ENCODE measurements around the gene MAP3K8.
"Not testable (repeated sequence)": the region's sequence is repeated elsewhere in the genome, so short reads cannot be mapped to it uniquely, and the experiment has no call there.

The MAP3K8 gene

DNA sequence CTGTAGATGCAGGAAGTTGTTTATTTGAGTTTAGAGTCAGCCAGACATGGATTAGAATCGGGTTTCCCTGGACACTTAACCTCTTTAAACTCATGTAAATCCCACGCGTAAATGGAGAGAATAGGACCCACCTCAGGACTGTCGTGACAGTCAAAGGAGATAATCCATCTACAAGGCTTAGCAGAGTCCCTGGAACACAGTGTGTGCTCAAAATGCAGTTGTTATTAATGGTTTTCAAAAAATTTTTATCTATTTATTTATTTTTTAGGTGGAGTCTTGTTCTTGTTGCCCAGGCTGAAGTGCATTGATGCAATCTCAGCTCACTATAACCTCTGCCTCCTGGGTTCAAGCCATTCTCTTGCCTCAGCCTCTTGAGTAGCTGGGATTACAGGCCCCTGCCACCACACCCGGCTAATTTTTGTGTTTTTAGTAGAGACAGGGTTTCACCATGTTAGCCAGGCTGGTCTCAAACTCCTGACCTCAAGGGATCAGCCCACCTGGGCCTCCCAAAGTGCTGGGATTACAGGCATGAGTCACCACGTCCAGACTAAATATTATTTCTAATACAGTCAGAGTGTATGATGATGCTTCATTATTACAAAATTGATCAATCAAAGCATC, 10.2 kb upstream of the MAP3K8 start:
- not testable (repeated sequence) for DNase-seq

DNA sequence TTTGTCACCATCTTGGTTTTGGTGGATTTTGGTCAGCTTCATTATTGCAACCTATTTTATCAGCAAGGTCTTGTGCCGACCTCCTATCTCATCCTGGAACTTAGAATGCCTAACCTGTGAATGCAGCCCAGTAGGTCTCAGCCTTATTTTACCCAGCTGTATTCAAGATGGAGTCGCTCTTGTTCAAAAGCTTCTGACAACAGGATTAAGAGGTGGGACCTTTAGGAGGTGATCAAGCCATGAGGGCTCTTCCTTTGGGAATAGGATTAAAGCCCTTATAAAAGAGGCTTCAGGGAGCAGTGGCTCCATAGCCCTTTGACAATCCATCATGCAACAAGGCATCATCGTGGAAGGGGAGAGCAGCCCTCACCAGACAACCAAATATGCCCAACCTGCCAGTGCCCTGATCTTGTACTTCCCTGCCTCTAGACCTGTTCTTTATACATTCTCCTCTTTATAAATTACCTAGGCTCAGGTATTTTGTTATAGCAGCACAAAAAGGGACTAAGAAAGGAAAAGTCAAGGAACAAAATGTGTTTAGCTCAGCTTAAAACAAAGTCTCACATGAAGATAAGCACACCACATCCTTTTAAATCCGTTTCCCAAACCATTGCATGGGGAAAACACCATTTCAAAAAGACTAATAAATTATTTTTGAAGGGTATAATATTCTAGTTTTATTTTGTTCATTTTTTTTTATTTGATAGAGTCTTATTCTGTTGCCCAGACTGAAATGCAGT, 8.5 kb upstream of the MAP3K8 start:
- DNase-seq, result no peak

DNA sequence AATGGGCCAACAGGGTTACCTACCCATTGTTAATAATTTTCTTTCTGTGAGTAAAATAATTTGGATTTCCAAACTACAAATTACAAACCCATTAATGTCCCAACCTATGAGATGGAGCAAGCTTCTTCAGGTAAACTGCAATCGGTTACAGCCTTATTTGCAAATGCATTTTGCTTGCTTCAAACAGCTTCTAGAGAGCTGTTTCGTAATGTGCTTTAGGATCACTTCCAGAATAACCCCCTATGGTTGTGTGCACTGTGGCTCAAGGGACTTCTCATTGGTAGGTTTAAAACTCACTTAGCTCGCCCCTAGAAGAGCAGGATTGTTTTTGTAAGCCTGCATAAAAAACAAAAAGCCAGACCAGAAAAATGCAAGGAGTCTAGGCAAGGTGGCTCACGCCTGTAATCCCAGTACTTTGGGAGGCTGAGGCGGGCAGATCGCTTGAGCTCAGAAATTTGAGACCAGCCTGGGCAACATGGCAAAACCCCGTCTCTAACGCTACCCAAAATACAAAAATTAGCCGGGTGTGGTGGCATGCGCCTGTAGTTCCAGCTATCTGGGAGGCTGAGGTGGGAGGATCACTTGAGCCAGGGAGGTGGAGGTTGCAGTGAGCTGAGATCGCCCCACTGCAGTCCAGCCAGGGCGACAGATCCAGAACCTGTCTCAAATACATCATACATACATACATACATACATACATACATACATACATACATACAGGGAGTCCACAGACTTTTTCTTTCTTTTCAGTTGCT, 3.3 kb upstream of the MAP3K8 start:
- no peak for DNase-seq

DNA sequence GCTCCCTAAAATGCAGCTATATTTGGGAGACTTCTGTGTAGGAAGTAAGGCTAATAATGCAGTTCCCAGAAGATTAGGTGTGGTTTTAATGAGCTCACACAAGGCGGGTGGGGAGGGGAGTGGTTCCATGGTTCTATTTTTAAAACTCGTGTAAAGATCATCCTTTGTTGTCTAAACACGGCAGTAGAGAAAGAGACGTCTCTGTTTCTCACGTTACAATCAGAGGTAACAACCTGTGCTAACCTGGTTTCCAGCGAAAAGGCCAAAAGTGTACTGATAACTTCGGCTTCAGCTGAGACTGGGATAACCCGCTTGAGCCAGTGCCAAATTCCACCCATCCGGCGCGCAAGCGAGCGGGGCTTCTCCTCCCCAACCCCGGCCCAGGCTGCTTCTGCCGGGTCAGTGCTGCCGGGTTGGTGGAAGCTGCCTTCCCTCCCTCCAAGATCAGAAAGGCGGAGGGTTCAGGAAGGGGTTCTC, 2.5 kb upstream of the MAP3K8 start:
- DNase-seq, result no peak

DNA sequence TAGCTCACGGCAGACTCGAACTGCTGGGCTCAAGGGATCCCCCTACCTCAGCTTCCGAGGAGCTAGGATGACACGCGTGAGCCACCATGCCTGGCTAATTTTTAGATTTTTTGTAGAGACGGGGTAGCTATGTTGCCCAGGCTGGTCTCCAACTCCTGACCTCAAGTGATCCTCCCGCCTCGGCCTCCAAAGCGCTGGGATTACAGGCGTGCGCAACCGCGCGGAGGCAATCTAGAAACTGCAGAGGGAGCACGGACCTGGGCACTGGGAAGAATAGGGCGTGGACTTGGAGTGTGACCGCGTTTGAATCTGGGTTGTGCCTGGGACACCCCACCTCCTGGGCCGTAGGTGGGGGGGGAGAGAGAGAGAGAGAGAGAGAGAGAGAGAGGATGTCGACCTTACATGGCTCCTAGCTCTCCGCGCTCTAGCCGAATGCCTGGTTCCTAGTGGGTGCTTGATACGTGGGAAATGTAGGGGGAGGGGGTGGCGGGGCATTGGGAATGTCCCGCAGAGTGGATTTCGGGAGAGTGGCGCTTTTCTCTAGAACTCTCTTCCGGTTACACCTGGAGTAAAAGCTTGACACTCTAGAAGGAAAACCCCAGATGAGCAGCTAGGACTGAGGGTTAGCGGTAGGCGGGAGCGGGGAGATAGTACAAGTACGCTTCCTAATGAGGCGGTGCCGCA, 1.2 kb upstream of the MAP3K8 start:
- DNase-seq, result no peak

DNA sequence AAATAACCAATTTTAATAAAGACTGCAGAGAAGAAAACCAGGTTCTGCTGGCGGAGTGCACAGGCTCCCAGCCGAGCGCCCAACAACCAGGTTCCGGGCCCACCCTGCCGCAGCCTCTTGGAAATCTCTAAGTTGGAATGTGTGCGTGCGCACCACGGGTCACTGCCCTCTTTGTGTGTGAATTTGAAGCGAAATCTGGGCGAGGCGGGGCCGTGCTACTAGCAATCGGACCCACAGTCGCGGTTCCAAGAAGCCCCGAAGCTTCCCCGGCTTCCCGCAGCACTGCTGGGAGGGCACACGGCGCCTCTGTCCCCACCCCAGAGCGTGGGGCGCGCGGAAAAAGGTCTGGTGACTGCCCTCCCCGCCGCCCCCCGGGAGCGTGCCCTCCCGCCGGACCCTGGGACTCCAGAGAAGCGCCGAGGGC, 666 bp upstream of the MAP3K8 start:
- DNase-seq, result no peak

DNA sequence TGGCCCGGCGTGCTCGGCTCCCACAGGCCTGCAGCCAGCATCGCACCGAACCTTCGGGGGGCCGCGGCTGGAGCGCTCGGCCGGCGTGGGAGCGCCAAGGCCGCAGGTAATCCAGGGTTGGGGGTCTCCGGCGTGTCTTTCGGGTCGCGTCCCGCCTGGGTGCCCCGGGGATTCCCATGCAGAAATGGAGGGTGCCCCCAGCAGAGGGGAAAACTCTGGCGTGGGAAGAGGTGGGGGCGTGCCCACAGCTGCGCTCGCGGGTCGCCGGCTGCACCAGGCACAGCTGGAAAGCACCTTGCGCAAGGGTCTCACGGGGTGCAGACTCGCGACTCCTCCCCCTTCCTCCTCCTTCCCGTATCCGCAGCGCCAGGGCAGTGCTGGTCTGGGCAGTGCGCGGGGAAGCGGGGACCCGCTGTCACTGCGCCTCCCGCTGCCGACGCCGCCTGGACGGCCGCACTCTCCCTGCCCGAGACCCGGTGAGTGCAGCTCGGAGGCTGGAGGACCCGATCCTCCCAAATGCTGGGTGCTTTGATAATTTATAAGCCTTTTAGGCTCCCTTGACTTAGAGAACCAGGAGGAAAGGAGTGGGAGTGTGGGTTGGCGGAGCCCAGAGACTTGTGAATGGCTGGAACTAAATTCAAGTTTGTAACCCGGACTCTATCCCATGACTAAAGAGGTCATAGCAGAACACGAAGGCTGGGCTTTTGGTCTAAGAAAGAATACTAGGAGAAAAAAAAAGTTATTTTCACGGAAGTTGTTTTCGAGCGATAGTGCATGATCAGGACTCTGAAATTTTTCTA, 489 bp downstream of the MAP3K8 start:
- peak; percentile 68 for DNase-seq

DNA sequence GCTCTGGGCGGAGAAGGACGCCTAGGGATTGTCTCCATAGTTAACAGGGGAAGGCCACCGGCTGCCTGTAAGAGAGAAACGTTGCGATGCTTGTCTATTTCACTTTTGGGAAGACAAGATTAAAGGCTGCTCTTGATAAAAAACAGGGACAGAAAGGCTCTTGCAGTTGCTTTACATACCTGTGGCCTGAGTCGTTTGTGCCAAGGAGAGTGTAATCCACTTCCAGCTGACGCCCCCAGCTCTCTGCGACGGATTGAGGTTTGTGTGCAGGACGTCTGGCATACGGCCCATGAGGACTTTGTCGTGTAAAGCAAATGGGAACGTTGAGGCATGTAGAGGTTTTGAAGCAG, 1.1 kb downstream of the MAP3K8 start:
- DNase-seq, result no peak

DNA sequence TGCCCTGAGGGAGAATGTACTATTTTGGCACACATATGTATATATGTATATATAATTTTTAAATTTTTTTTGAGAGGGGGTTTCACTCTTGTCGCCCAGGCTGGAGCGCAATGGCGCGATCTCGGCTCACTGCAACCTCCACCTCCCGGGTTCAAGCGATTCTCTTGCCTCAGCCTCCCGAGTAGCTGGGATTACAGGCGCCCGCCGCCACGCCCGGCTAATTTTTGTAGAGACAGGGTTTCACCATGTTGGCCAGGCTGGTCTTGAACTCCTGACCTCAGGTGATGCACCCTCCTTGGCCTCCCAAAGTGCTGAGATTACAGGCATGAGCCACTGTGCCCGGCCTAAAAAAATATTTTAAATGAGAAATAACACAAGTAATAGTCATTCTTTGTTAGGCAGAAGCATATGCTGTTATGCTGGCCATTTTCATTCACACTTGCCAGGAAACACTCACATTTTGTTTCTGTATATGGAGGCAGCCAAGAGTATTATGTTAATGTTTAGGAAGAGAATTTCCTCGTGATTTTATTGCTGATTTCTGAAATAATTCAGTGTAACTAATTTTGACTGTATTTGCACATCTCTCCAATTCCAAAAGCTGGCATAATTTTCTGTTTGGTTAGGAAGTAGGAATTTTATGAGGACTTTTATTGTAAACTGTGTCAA, 1.6 kb downstream of the MAP3K8 start:
- not testable (repeated sequence) for DNase-seq

DNA sequence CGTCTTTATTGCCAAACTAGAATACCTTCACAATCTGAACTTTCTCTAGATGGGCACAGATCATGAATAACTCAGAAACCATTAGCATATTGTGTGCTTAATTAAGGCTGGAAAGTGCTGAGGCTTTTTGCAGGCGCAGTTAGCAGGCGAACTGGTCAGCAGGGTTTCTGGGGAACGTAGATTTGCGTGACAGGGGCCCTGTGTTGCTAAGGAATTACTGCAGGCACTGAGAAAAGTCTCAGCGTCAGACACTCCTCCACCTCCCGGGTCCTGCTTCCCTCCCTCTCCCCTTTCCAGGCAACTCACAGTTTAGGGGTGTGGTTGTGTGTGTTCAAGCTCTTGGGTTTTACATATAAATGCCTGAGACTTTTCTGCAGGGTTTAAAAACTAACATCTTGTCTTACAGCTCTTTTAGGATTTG, 2.2 kb downstream of the MAP3K8 start:
- no peak for DNase-seq

DNA sequence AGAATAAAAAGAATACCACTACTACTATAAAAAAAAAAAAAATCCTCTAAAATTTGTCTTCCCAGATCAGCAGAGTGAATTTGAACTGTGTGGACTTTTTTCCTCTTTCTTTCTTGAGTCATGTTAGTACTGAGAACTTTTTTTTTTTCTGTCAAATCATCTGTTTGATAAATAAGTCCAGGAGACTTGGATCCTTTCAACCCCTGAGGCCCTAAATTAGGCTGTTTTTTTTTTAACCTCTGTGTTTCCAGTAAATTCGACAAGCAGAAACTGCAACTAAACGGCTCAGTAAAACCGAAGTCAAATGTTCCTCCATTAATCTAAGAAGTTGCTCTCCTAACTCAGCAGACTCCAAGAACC, 2.7 kb downstream of the MAP3K8 start:
- DNase-seq, result no peak

DNA sequence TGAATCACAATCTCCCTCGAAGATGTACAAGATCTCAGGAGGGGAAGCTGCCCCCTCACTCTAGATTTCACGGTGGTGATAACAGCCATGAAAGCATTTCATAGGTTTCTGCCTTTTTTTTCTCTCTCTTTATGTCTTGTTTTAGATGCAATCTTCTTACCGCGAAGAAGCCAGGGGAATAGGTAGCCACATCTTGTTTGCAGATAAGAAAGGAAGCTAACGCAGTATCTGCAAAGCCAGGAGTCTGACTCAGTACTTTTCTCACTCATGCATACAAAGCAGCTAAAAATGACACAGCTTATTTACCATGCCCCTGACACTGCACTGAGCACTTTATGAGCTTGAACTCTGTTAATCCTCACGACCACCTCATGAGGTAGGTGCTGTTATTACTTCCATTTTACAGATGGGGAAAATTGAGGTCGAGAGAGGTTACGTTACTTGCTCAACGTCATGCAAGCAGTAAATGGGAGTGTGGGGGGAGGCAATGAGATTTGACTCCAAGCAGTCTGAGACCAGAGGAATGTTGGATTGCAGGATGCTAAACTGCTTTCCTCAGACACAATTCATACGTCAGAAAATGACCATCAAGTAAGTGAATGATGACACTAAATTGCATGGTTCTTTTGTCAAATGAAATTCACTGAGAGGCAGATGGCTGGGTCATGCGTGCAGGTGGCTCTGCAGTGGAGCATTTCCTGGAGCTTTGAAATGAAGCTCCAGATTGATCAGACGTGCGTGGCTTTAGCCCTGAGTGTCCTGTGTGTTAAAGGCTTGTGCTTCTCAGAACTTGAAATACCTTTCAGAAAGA, 3.3 kb downstream of the MAP3K8 start:
- DNase-seq, result no peak

DNA sequence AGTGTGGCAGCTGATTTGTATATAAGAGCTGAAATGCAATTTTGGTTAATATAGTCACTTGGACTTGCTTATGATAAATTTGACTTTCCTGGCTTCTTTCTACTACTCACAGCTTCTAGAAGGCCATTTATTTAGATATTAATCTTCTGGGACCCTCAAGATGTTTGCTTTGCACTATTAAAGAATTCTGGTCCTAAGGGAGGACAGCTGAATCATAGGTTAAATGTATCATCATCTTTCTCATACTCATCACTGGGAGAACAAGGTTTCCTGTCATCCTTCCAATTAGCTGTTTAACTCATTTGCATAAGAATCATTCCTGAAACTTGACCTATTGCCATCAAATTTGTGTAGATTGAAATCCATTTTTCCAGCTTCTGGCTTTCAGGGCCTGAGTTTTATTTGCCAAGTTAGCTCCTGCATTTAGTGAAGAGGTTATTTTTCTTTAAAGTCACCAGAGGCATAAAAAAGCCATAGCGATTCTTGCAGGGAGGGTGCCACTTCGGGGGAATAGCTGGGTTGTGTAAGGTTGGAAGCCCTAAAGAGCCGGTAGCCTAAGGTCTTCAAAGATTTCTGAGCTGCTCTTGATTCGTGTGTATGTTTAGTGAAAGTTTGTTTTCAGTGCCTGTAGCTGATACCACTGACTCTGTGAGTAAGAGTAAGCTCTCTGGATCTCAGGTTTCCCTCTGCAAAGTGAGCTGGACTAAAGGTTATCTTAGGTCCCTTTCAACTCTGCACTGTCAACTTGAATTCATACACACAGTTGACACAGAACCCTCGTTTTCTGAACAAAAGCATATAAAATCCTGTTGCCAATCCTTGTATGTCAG, 4.3 kb downstream of the MAP3K8 start:
- no peak for DNase-seq

DNA sequence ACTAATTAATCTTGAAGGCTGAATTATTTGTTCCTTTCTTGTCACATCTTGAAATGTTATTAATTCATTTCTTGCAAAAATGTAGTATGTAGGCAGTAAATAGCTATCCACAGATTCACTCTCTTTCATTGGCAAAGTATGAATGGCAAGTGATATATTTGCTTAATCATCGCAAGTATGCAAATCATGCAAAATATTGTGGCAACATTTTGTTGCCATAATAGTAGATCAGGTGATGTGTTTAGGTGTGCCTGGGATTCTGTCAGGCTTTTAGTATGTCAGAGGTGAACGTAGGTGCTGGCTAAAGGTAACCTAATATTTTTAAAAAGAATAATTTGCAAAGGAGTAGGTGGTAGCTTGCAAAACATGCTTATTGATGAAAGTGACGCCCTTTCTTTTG, 5.9 kb downstream of the MAP3K8 start:
- no peak for DNase-seq

DNA sequence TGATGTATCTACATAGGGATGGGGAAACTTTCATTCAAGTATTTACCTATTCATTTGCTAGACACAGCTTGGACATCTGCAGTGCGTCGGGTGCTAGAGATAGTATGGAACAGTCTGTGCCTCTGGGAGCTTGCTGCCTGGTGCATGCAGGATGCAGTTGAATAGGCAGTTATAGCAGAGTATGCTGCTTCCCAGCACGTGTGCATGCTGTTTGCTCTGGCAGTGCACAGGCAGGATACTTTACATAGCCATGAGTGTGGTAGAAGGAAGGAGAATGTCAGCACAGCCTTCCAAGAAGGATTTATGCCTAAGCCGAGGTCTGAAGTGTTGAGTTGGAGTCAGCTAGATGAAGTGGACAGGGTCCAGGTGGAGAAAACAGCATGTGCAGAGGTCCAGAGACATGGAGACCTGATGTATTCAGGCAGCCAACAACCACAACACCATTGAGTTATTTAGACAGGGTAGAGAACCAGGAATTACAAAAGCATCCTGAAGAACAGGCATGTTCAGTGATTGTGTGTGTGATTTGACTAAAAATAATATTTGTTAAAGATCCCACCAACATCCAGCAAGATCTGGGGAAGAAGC, 8.1 kb downstream of the MAP3K8 start:
- DNase-seq, result no peak

DNA sequence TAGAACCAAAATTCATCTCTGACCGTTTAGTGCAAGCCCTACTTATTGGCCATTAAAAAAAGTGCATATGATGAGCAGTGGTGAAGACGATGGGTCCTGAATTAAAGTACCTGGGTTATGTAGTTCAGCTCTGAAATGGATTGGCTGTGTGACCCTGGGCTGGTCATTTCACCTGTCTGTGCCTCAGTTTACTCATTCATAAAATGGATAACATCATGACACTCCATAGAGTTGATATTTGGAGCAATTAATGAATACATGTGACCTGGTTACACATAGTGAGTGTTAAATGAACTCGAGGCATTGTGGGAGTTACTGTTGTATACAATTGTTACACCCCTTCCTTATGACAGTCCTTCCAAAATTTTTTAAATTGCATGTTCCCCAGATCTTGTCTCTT, 9.1 kb downstream of the MAP3K8 start:
- DNase-seq, result no peak

DNA sequence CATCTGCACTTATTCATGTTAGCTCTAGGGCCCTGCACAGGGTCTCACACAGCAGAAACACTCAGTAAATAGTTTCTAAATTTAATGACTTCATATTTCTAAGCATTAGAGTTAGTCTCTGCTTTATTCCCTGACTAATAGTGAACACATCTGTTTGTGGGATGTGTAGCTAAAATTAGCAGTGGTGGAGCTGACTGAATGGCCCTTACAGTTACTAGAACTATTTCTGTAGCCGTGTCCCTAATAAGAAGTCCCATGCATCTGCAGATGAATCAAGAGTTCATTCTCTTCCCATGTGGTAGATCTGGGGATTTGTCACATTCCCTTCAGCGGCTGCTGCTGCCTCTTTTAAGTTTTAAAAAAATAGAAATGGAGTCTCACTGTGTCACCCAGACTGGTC, 11.7 kb downstream of the MAP3K8 start:
- DNase-seq, result no peak

DNA sequence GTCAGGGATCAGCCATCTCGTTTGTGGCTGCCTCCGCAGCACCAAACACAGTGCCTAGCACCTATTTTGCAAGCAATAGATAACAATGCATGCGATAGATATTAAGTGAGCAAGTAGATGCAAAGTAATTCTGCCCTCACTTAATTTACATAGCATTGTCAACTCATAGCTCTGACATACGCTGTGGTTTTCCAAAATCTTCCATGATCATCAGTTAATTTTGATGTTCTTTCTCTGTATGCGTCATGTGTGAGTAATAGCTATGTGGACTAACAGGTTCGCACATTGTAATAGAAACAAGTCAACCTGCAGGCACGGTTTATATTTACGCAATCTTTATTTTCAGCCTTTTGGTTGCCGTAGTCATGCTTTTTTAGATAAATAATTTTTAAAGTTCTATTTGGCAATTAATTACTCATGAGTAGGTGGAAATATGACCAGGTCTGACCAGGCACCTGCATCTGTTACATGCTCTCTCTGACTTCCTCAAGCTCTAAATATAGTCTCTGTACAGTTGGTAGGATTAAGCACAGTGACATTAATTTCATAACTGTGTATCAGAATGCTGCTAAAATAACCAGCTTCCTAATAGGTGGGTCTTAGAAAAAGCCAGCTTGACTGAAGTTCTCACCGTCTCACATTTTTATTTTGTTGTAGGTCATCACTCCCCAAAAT, 13.3 kb downstream of the MAP3K8 start:
- DNase-seq, result no peak

DNA sequence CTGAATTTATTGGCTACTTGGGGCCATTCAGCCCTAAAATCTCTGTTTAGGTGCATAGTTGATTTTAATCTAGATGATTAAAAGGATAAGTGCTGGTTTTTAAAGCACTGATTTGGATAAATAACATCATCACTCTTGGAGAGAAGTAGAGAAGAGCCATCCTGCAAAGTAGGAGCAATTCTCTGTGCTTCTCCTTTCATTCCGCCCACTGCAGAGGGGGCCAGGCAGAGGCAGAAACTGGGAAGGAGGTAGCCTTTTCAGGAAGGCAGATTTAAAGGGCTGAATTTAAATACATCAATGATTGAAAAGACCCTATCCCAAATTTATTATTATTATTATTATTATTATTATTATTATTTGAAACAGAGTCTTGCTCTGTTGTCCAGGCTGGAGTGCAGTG, 14.1 kb downstream of the MAP3K8 start:
- DNase-seq, result no peak
